Retinal pigment epithelial cell (primary cell): ENCODE data around the gene MAST4.
"Not testable (repeated sequence)": the region's sequence is repeated elsewhere in the genome, so short reads cannot be mapped to it uniquely, and the experiment has no call there.

ENCODE experiments used
- DNase-seq: peaks from one replicate; pipeline ENCODE4 v3.0.0-alpha.2; 2010; ENCODE audit warnings: low read depth
- H3K4me3 ChIP-seq: 2 replicates; pipeline ENCODE4 v1.5.1; 2011; ENCODE audit warnings: mild to moderate bottlenecking, low read length, control low read depth, moderate library complexity
- TF ChIP-seq, protein P1 (sequence below): conservative IDR thresholded peaks from 2 replicates; pipeline ENCODE4 v1.5.1; 2011; ENCODE audit warnings: low read depth, low read length, control low read depth, inconsistent platforms

The MAST4 gene

DNA sequence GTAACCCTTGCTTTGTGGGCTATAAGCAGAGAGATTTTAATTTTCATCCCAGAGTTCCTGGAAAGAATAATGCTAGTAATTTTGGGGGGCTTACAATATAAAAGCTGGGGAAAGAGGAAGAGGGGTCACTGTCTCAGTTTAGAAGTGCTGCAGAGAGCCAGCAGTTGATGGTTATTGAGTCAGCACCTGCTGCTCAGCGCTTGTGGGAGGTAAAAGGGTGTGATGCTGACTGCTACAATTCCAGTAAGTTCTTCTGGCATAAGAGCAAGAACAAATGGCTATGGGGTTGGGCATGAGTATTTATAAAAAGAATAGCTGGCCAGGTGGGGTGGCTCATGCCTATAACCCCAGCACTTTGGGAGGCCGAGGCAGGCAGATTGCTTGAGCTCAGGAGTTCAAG is 88.5 kb downstream of the MAST4 start:
- DNase-seq = no peak
- TF ChIP-seq, protein P1, sequence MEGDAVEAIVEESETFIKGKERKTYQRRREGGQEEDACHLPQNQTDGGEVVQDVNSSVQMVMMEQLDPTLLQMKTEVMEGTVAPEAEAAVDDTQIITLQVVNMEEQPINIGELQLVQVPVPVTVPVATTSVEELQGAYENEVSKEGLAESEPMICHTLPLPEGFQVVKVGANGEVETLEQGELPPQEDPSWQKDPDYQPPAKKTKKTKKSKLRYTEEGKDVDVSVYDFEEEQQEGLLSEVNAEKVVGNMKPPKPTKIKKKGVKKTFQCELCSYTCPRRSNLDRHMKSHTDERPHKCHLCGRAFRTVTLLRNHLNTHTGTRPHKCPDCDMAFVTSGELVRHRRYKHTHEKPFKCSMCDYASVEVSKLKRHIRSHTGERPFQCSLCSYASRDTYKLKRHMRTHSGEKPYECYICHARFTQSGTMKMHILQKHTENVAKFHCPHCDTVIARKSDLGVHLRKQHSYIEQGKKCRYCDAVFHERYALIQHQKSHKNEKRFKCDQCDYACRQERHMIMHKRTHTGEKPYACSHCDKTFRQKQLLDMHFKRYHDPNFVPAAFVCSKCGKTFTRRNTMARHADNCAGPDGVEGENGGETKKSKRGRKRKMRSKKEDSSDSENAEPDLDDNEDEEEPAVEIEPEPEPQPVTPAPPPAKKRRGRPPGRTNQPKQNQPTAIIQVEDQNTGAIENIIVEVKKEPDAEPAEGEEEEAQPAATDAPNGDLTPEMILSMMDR = no peak
- no peak overlapping the region for H3K4me3 ChIP-seq

DNA sequence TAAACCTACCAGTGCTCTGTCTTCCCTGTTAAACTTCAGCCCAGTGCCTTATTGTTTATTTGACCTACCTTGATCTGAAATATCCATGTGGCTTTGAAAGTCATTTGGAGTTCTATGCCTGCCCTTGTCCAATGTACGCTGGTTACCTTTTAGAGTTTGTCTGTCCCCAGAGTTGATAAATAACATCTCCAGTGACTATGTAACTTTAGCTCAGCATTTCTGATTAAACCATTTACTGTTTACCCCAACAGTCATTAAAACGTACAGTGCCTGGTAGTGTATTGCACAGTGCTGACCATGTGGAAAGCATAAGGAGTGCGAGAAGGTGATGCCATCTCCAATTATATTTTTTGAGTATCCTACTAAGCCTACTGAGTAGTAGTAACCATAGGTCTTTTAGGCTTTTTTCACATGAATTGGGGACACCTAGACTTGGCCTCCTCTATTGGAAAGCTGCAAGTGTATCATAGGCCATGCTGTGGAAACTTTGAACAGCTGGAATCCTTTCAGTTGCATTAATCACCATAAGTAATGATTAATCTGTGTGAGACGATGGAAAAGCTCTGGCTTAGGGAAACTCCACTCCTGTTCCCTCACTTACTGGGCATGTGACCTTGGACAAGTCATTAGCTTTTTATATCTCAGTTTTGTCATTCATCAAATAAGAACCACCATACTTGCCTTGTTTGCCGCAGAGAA is 93.5 kb downstream of the MAST4 start:
- no peak for DNase-seq
- TF ChIP-seq, protein P1 = no peak
- H3K4me3 ChIP-seq = no peak overlapping the region

DNA sequence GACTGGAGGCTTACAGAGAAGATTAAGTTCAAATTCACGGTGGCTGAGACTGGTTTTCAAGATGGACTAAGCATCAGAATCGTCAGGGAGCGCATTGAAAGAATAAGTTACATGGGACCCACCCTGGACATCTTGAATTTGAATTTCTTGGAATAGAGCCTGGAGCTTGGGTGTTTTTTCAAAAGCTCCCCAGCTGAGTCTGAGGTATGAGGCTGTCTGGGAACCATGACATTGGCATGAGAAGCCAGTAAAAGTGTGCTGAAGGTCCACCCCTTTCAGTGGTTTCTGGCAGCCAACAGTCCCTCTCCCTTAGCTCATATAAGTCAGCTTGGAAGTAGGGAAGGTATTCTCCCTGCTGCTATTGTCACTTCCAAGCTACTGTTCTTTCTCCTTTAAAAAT is 97.8 kb downstream of the MAST4 start:
- no peak for DNase-seq
- TF ChIP-seq, protein P1 = no peak
- no peak overlapping the region for H3K4me3 ChIP-seq

DNA sequence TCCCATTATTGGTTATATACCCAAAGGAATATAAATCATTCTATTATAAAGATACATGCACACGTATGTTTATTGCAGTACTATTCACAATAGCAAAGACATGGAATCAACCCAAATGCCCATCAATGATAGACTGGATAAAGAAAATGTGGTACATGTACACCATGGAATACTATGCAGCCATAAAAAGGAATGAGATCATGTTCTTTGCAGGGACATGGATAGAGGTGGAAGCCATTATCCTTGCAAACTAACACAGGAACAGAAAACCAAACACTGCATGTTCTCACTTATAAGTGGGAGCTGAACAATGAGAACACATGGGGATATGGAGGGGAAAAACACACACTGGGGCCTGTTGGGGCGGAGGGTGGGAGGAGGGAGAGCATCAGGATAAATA is 99.6 kb downstream of the MAST4 start:
- not testable (repeated sequence) for H3K4me3 ChIP-seq, DNase-seq

DNA sequence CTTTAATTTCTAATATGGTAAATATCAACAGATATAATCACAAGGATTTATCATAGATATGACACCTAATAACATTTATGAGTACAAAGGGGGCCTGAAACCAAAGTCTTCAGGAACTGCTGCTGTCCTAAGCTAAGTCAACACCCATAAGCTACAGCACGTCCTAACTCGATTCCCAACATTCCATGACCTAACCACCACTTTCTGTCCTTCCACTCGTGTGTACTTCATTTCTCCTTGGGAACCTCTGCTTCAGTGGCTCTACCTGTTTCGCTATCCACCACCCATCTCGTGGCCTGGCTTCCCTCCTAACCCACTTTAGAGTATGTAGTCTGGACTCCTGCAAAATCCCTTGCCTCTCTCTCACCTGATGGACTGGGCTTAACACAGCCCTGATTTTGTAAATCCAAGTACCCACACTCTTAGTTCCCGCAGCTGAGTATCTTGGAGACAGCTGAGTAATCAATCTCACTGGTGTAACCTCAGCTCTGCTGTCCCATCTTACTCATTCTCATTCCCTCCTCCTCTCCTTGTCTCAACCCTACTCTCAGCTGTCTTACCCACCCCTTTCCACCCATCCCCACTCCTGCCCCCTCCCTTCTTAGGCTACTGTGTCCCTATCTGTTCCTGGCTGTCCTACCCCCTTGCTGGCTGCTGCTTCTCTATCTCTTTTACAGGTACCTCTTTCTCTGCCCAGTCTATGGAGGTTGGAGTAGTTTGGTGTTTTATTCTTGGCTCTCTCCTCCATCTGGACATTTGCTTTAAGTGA is 101.8 kb downstream of the MAST4 start:
- DNase-seq = no peak
- no peak overlapping the region for H3K4me3 ChIP-seq
- TF ChIP-seq, protein P1 = no peak

DNA sequence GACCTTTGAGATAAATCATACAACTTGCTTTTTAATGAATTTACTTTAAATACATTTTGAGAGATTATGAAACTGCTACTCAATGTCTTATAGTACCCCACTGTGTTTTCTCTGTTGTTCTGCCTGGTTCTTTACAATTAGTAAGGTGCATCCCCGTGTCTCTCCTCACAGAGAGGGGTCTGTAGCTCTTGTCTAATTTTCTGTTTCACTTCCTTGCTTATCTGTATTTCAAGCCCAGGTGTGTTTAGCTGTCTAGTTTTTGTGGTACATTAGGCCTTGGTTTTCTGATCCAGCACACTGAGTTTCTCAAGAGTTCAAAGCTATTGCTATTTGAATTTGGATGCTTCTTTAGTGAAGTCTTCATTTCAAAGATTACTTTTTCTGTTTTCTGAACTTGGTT is 105.1 kb downstream of the MAST4 start:
- no peak for DNase-seq
- no peak overlapping the region for H3K4me3 ChIP-seq
- TF ChIP-seq, protein P1 = no peak

DNA sequence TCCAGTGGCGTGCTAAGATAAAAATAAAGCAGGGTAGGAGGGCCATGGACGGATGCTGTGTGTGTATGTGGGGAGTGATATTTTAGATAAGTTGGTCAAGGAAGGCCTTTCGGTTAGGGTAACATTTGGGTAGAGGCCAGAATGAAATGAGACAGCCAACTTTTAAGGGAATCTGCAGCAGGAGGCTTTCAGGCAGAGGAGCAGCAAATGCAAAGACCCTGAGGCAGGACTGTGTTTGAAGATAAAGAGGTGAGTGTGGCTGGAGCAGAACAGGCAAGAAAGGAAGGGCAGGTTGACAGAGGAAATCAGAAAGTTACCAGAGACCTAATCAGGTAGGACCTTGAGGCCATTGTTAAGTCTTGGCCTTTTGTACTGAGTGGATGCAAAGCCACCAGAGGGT is 106.2 kb downstream of the MAST4 start:
- DNase-seq = no peak
- H3K4me3 ChIP-seq = no peak overlapping the region
- TF ChIP-seq, protein P1 = no peak
